ENCODE results near the gene ZBP1. TPM values are rescaled to one million over a fixed set of nuclear protein-coding genes. Genes with fewer than 3 reads are reported as not detected.

The ZBP1 gene
- total RNA-seq, 1 experiment from 2014 or later: 2.9 TPM

DNA sequence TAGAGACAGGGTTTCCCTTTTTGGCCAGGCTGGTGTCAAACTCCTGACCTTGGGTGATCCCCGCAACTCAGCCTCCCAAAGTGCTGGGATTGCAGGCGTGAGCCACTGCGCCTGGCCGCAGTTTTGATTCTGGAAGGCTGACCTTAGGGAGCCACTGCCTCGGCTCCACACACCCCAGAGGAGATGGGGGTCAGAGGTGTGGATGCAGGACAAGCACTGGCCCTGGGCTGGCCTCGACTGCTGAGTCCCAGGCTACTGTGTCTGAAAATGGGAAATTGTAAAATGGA, 1.5 kb downstream of the ZBP1 start:
- no peaks in the 10 kb centered on the region for H3K9me3 Mint-ChIP-seq (ENCODE audit: low read depth, unreplicated experiment)
- BruUV-seq (replicated peaks): no TSS peak
- no peak overlapping the region for H3K27ac Mint-ChIP-seq (ENCODE audit: unreplicated experiment)
- peaks cover 53% of the 10 kb centered on the region for H3K4me1 Mint-ChIP-seq (ENCODE audit: low read depth, unreplicated experiment)
- TF ChIP-seq, protein P1, sequence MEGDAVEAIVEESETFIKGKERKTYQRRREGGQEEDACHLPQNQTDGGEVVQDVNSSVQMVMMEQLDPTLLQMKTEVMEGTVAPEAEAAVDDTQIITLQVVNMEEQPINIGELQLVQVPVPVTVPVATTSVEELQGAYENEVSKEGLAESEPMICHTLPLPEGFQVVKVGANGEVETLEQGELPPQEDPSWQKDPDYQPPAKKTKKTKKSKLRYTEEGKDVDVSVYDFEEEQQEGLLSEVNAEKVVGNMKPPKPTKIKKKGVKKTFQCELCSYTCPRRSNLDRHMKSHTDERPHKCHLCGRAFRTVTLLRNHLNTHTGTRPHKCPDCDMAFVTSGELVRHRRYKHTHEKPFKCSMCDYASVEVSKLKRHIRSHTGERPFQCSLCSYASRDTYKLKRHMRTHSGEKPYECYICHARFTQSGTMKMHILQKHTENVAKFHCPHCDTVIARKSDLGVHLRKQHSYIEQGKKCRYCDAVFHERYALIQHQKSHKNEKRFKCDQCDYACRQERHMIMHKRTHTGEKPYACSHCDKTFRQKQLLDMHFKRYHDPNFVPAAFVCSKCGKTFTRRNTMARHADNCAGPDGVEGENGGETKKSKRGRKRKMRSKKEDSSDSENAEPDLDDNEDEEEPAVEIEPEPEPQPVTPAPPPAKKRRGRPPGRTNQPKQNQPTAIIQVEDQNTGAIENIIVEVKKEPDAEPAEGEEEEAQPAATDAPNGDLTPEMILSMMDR (IDR thresholded peaks at IDR 0.05; ENCODE audit: unreplicated experiment): no peak
- H3K4me3 Mint-ChIP-seq (ENCODE audit: low read depth, unreplicated experiment): peak overlapping the region; percentile 25
- H3K27me3 Mint-ChIP-seq (ENCODE audit: unreplicated experiment): no peaks in the 10 kb centered on the region
- no peak for DNase-seq
- peaks cover 11% of the 10 kb centered on the region for H3K36me3 Mint-ChIP-seq (ENCODE audit: insufficient read depth, unreplicated experiment)
- CTCF ChIA-PET: interaction anchor here (2.0 kb wide), 1 partner anchor 513 kb away, joined by 7 read pairs; no protein-coding TSS in a partner anchor
- intact Hi-C loops (cut with micrococcal nuclease; ENCODE audit: unreplicated experiment): loop anchor here (5.0 kb wide), 1 partner anchor 399 kb away; no protein-coding TSS in a partner anchor

DNA sequence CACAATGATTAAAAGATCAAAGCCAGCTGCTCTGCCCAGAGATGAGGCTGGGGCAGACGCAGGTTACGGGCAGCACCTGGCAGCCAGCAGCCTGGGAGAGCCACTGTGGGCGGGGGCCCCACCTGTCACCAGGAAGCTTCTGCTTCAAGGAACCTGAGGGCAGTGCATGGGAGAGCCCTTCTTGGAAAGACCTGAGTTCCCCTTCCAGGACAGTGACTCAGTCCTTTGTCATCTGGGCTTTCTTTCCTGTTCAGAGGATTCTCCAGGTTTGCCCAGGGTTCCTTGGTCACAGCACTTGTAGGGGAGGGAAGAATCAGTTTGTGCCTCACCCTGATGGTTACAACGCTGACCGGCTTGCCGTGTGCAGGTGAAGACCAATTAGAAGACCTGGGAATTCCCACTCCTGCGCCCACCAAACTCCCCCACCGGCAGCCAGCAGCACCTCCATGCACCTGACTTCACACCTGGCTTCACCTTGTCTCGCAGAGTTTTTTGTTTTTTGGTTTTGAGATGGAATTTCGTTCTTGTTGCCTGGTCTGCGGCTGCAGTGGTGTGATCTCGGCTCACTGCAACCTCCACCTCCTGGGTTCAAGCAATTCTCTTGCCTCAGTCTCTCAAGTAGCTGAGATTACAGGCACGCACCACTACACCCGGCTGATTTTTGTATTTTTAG, 2.0 kb downstream of the ZBP1 start:
- intact Hi-C loops (cut with micrococcal nuclease; ENCODE audit: unreplicated experiment): loop anchor here (5.0 kb wide), 1 partner anchor 399 kb away; no protein-coding TSS in a partner anchor
- H3K4me1 Mint-ChIP-seq (ENCODE audit: low read depth, unreplicated experiment): peaks cover 53% of the 10 kb centered on the region
- no peaks in the 10 kb centered on the region for H3K9me3 Mint-ChIP-seq (ENCODE audit: low read depth, unreplicated experiment)
- H3K27ac Mint-ChIP-seq (ENCODE audit: unreplicated experiment): no peak overlapping the region
- CTCF ChIA-PET: interaction anchor here (0.6 to 2.0 kb wide), 12 partner anchors 8 to 589 kb away, joined by 3 to 7 read pairs (median 4); a partner anchor contains a TSS
- H3K36me3 Mint-ChIP-seq (ENCODE audit: insufficient read depth, unreplicated experiment): peaks cover 10% of the 10 kb centered on the region
- TSS peak; percentile 76 for BruUV-seq (replicated peaks)
- DNase-seq: peak; percentile 91
- peak overlapping the region; percentile 25 for H3K4me3 Mint-ChIP-seq (ENCODE audit: low read depth, unreplicated experiment)
- H3K27me3 Mint-ChIP-seq (ENCODE audit: unreplicated experiment): no peaks in the 10 kb centered on the region
- TF ChIP-seq, protein P1 (IDR thresholded peaks at IDR 0.05; ENCODE audit: unreplicated experiment): no peak

DNA sequence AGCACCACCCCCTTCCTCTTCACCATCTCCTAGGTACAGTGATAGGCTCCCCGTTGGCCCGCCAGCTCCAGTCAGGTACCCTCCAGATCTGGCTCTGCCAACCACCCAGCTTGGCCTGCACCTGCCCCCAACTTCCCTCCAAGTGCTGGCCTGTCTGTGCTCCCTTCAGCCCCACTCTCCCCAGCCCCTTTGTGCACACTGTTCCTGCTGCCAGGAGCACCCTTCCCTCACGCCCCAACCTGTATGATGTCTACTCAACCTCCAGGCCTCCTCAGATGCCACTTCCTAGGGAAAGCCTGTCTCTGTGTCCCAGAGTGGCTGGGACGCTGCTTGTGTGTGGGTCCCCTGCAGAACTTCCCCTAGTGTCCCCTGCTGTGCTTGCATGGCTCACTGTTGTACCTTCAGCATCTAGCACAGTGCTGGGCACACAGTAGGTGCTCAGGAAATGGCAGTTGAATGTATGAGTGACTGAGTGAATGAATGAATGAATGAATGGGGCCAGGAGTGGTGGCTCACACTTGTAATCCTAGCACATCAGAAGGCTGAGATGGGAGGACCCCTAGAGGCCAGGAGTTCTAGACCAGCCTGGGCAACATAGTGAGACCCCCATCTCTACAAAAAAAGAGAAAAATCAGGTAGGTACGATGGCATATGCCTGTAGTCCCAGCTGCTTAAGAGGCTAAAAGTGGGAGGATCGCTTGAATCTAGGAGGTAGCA, 3.0 kb downstream of the ZBP1 start:
- Mint-ChIP-seq H3K4me1 (ENCODE audit: low read depth, unreplicated experiment) (peaks cover 44% of the 10 kb centered on the region), H3K4me3 (ENCODE audit: low read depth, unreplicated experiment) (peak overlapping the region; percentile 25), H3K36me3 (ENCODE audit: insufficient read depth, unreplicated experiment) (peaks cover under 1% of the 10 kb centered on the region), H3K27me3 (ENCODE audit: unreplicated experiment) (no peaks in the 10 kb centered on the region), H3K9me3 (ENCODE audit: low read depth, unreplicated experiment) (no peaks in the 10 kb centered on the region), H3K27ac (ENCODE audit: unreplicated experiment) (no peak overlapping the region)
- TF ChIP-seq, protein P1 (IDR thresholded peaks at IDR 0.05; ENCODE audit: unreplicated experiment): no peak
- intact Hi-C loops (cut with micrococcal nuclease; ENCODE audit: unreplicated experiment): loop anchor here (1.0 to 5.0 kb wide), 2 partner anchors 30 to 400 kb away; no protein-coding TSS in a partner anchor
- no peak for DNase-seq
- no TSS peak for BruUV-seq (replicated peaks)
- CTCF ChIA-PET: interaction anchor here (0.6 to 2.0 kb wide), 11 partner anchors 7 to 590 kb away, joined by 3 to 7 read pairs (median 4); a partner anchor contains a TSS

DNA sequence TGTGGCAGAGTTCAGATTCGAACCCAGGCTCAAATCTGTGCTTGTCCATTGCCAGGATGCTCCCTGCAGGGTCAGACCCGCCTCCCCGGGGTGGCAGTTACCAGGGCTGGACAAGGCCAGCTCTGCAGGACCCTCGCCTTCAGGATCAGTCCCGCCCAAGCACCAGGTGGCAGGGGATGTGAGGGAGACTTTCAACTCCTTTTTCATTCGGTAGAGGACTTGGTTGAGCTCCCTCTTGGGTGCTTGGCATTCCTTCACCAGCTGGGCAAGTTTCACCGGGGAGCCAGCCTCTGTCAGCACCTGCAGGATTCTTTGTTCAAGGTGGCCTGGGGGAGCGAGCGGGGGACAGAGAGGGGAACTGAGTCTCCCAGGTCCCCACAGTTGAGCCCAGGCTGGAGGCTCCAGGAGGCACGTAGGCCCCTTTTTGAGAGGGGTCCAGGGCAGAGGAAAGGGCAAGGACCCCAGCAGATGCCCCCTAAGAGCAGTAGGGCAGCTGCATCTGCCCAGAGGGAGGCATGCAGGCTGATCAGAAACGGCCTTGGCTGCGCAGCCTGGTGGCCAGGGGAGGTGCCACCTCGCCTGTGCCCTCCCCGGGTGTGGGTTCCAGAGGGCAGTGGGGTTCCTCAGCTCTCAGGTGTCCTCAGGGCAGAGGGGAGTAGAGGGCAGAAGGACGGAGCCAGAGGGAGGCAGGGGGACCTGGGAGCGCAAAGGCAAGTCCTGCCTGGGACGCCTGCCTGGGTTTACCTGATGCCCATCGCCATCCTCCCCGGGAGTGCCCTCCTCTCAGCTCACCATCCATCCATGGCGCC, 3.9 kb downstream of the ZBP1 start:
- H3K9me3 Mint-ChIP-seq (ENCODE audit: low read depth, unreplicated experiment): no peaks in the 10 kb centered on the region
- no peak overlapping the region for H3K4me3 Mint-ChIP-seq (ENCODE audit: low read depth, unreplicated experiment)
- DNase-seq: no peak
- intact Hi-C loops (cut with micrococcal nuclease; ENCODE audit: unreplicated experiment): loop anchor here (5.0 kb wide), 1 partner anchor 401 kb away; no protein-coding TSS in a partner anchor
- H3K27ac Mint-ChIP-seq (ENCODE audit: unreplicated experiment): no peak overlapping the region
- H3K4me1 Mint-ChIP-seq (ENCODE audit: low read depth, unreplicated experiment): peaks cover 39% of the 10 kb centered on the region
- H3K36me3 Mint-ChIP-seq (ENCODE audit: insufficient read depth, unreplicated experiment): no peaks in the 10 kb centered on the region
- H3K27me3 Mint-ChIP-seq (ENCODE audit: unreplicated experiment): no peaks in the 10 kb centered on the region
- CTCF ChIA-PET: no interaction called here
- TF ChIP-seq, protein P1 (IDR thresholded peaks at IDR 0.05; ENCODE audit: unreplicated experiment): no peak
- BruUV-seq (replicated peaks): no TSS peak

Data from Calu3 (cell line).